NCI-H1092 (cell line): ENCODE results near the gene UQCRC1.

Source experiments
- DNase-seq: peaks from one replicate; lab custom pipeline; 2025; lab: John Stamatoyannopoulos, UW

UQCRC1 gene

GRCh38 chr3:48609088-48610005, at the start of gene UQCRC1:
Gene UQCRC1 (minus strand): TSS chr3:48609646. CDS start chr3:48609620, 26 bp downstream.
- peak; percentile 81 for DNase-seq

DNA sequence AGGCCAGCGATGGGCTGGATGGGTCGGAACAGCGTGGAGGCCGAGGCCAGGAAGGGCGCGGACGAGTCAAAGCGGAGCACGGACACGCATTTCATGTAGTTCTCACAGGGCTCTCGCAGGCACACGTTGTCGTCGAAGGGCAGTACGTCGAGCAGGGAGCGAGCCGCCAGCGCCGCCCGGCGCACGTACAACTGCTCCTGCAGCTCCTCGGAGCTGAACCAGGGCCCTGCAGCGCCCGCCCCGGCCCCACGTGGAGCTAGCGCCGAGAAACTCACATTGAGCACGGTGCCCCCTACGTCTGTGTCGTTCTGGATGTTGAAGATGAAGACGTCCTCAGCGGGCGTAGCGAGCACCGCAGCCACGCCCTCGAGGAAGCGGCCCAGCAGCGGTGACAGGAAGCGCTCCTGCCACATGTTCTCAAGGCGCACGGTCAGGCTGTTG, 47.4 kb upstream of the UQCRC1 start:
- no peak for DNase-seq

- no peak for DNase-seq
Measured at GRCh38 chr3:48656061-48656840, 46.8 kb upstream of the UQCRC1 start.

GRCh38 chr3:48655606-48656005, 46.2 kb upstream of the UQCRC1 start:
- no peak for DNase-seq

GRCh38 chr3:48655063-48655462, 45.6 kb upstream of the UQCRC1 start:
- DNase-seq: no peak

DNA sequence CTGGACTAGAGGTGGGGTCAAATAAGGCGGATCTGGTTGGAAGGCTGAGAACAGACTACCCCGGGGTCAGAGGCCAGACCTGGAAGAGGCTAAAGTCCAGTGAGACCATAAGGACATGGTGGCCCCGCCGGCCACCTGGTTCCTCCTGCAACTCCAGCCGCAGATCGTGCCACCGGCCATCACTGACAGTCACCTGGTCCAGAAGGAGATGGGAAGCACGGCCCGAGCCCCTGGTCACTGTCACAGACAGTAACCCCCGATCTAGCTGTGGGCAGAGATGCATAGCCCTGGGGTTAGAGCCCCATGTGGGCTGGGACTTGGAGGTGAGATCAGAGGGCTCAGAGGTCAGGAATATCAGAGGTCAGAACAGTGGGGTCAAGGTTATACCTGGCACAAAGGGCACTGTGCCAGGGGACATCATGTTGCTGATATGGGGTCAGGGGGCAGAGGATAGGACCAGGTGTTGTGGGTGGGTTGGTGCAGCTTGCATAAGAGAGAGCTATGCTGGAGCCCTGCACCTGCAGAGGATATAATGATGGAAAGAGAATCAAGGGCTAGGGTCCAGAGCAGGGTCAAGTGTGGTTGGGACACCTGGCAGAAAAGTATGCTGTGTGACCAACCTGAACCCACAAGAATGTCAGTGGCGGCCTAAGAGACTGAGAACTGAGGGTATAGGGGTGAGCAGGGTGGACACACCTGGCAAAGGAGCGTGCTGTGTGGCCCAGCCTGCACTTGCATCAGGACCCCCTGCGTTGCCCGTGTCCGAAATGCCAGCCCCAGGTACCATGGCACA, 43.7 kb upstream of the UQCRC1 start:
- DNase-seq: no peak

DNA sequence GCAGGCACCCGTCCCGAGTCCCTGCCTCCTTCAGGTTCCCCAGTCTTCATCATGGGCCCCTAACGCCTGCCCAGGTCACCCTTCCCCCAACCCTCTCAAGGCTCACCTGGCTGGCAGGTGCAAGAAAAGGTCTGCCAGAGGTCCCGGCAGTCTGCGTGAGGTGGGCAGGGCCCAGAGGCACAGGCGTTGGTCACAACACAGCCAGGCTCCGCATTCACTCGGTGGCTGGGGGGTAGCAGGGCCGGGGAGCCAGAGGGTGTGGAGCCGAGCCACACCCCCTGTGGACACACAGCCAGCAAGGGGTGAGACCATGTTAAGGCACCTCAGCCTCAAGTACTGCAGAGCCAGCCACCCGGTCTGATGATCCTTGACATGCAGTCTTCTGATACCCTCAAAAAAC, 42.3 kb upstream of the UQCRC1 start:
- DNase-seq: no peak

GRCh38 chr3:48650723-48651122, 41.3 kb upstream of the UQCRC1 start:
- no peak for DNase-seq

DNA sequence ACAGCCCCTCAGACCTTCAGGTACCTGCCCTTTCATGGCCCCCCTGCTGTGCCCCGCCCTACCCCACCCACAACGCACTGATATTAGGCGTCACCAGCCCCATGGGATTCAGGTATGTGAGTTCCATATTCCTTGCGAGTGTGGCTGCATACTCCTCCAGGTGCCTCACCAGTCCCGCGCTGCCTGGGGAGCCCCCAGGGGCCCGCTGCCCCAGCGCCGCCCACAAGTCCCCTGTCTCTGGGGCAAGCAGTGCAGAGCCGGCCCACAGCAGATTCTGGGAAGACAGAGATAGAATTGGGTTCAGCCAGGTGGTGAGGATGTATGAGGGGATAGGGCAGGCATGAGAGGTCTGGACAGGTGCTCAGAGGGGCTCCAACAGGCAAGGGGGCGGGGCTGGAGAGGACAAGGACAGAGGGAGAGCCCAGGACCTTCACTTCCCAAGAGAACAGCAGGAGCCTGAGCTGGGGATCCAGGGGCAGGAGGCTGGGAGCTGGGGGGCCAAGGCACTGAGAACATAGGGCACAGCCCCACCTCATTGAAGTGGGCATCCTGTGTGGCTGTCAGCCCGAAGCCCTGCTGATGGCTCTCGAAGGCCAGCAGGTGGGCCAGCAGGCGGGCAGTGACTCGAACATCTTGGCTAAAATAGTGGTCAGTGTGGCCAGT, 38.9 kb upstream of the UQCRC1 start:
- DNase-seq: no peak

- no peak for DNase-seq
Measured at GRCh38 chr3:48647714-48648113, 38.3 kb upstream of the UQCRC1 start.

- no peak for DNase-seq
Measured at GRCh38 chr3:48644898-48645760, 35.7 kb upstream of the UQCRC1 start.

- DNase-seq: no peak
Measured at GRCh38 chr3:48642605-48643004, 33.2 kb upstream of the UQCRC1 start.

- no peak for DNase-seq
Measured at GRCh38 chr3:48641396-48641795, 31.9 kb upstream of the UQCRC1 start.

DNA sequence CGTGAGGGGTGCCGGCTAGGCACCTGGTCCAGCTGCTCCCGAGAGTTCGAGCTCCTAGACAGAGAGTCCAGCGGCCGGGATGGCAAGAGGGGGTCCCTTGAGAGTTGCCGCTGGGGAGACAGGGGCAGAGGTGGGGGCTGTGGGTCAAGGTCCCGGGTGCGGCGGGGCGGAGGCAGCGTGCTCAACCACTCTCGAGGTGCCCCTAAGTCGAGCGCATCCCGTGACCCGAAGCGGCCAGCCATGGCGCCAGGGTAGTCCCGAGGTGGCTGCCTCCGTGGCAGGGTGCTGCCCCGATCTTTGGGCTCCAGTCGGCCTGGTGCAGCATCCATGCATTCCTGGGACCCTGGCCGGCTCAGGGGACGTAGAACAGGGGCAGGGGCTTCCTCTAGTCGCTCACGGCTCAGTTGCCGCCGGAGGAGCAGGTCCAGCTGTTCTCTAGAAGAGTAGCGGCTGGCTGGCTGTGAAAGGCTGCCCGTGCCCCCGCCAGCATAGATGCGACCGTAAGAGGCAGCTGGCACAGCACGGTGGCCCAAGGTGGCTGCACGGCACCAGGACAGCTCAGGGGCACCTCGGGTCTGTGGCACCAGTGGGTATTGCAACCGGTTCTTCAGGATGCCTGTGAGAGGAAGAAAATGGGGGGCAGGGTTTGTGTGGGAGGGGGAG, 30.6 kb upstream of the UQCRC1 start:
- DNase-seq: no peak

GRCh38 chr3:48637305-48637704, 27.9 kb upstream of the UQCRC1 start:
- no peak for DNase-seq

- DNase-seq: no peak
Measured at GRCh38 chr3:48636149-48636655, 26.8 kb upstream of the UQCRC1 start.

- DNase-seq: peak; percentile 89
Measured at GRCh38 chr3:48635222-48636021, 26.0 kb upstream of the UQCRC1 start, which contains the start of gene SLC26A6. Gene SLC26A6 (minus strand): TSS chr3:48635461. CDS start chr3:48635393, 68 bp downstream.

DNA sequence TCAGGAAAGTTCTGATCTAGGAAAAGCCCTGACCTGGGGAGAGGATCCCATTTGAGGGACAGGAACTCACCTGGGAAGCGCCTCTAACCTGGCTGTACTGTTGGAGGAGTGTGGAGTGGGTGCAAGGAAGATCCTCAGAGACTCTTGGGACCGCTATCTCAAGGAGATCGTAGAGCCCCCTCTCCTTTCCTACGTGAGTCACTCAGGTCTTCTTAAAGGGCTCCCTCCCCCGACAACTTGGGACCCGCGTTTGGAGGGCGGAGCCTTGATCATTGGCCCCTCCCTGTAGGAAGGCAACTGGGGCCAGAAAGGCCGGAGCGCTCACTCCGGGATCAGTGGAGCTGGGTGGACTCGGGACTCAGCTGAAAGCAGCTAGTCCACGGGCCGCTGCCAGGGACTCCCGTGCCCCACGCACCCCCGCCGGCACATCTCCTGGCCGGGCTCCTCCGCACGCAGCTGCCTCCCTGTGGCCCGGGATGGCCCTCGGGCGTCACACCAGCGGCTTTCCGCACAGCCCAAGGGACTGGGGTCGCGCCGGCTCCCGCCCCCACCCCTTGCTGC, 25.3 kb upstream of the UQCRC1 start:
- peak; percentile 5 for DNase-seq

GRCh38 chr3:48633743-48634142, 24.3 kb upstream of the UQCRC1 start:
- DNase-seq: no peak
